Hematopoietic multipotent progenitor cell treated with erythropoietin and hydrocortisone succinate and interleukin-3 and kit ligand, for 6 days (in vitro differentiated cells): Measurements from ENCODE around the gene TPH1.
"Not testable (repeated sequence)": the region's sequence is repeated elsewhere in the genome, so short reads cannot be mapped to it uniquely, and the experiment has no call there.

ENCODE experiments used
- DNase-seq: peaks from one replicate; pipeline ENCODE4 v3.0.0-alpha.2; 2015

TPH1 gene

DNA sequence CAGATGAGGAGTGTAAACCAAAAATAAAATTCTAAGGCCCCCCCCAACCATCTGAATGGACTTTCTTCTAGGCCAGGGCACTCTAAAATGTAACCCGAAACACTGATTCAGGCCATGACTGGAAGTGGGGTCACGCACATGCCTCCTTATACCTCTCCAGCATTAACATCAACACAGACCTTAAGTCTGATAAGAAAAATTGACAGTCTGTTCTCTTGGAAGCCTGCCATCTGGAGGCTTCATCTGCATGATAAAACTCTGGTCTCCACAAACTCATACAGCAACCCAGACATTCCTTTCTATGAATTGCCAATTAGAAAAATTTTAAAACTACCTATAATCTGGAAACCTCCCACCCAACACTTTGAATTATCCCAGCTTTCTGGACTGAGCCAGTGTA is 29.3 kb downstream of the TPH1 start:
- peak; percentile 94 for DNase-seq

DNA sequence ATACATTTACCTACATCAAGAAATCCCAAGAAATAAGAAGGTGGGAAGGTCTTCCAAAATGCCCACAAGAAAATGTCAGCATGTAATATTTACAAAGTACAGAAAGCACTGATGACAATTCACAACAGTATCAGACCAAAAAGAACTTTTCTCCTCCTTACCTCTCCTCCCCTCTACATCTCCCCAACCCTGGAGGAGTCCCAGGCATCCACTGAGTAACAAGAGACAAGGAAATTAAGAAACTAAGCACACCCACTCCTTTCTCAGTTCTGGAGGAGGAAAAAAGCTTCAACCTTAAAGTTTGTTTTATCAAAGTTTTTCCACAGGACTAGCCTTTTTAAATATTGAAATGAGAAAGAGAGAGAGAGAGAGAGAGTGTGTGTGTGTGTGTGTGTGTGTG is 31.2 kb downstream of the TPH1 start:
- no peak for DNase-seq

DNA sequence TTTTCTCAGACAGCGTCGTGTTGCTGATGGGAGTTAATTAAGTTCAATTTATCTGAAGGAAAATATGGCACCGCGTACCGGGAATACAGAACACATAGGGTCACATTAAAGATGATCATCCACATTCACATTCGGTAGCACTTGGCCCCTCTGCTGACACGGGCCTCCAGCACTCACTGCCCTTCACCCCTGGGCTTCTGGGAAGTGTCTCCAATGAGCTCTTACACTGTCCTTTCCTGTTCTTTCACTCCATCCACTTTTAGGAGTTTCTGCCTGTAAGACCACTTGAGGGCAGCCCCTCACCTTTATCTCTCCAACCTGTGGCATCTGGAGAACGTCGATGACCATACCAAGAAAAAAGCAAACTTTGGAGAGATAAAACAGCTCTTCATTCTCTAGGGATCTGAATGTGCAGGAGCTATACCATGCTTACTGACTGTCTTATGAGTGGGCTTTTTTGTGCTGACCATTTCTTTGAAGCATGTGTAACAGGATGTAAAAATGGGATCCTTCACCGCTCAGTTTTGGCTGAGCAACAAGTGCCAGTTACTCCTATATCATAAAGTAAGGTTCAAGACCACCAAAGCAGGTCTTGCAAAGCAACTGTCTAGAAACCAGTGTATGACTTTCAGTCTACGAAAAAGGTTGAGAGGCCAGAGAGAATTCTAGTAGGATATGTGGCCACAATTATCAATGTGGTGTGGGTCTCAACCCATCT is 32.1 kb downstream of the TPH1 start:
- DNase-seq = peak; percentile 22

DNA sequence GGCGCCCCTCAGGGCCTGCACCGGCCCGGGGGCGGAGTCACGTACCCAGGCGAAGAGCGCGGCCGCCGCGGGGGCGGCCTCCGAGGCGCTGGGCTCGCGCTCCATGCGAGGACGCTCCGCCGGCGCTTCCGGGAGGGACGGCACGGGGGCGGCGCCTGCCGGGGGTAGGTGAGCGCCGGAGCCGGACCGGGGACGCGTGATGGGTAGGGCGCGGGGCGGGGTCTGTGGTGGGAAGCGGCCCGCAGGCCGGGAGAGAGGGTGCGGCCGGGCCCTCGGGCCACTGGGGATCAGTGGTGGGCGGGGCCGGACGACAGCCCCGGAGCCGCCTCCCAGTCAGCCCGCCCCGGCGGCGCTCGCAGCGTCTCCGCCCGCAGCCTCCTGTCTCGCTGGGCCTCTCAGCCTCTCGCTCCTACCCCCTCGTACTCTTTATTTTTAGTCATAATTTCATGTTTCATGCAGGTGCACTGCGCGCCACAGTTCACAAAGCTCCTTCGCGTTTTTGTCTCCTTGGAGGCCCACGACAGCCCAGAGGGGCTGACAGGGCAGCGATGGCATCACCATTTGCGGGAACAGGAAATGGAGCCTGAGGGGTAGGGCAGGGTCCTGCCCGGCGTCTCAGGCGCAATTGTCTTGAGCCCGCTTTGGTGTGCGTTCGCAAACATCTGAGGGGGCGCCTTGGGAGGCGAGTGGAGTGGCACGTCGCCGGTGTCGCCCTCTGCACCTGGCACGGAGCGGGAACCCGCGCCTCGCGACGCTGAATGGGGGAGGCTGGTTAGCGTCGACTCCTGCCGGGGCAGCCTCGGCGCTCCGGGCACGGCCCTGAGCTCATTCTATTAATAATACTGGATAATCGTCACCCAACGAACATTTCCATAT is 32.9 kb downstream of the TPH1 start, which contains the start of gene SERGEF:
SERGEF (minus strand) TSS at position 142 of the 876 bp plus-strand sequence; CDS start at position 105, 37 bp downstream.
- DNase-seq = peak; percentile 96

DNA sequence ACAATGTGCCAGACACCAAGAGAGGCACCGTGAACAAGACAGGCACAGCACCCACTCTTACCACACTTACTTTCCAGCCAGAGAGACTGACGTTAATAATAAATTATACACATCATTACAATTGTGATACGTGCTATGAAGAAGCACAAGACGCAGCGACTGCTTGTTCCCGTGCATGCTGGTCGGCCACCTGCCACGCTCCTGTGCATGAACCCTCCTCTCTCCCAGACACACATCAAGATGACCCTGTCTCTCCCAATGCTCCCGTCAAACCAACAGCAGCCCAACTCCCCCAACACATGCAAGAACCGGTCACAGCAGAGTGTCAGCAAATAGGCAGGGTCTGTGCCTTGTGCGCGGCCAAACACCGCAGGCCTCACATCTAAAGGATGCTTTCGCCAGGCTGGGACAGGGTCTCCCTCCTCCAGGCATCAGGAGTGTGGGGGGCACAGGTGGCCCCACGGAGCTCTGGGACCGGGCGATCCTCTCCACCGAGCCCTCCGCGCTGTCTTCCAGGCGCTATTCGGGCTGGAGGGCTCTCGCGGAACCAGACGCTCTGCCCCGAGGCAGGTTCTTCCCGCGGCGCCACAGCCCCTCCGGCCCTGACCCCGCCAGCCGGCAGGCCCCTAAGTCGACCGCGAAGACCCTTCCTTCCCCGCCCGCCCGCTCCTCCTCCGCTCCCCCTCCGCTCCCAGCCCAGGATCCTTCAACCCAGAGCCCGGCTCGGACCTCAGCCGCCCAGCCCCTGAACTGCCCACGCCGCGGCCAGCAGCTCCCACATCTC is 33.8 kb downstream of the TPH1 start:
- peak; percentile 43 for DNase-seq

- no peak for DNase-seq
Measured at GRCh38 chr11:18011633-18012032, 34.4 kb downstream of the TPH1 start.

GRCh38 chr11:18010977-18011586 is 35.0 kb downstream of the TPH1 start:
- DNase-seq = peak; percentile 49

DNA sequence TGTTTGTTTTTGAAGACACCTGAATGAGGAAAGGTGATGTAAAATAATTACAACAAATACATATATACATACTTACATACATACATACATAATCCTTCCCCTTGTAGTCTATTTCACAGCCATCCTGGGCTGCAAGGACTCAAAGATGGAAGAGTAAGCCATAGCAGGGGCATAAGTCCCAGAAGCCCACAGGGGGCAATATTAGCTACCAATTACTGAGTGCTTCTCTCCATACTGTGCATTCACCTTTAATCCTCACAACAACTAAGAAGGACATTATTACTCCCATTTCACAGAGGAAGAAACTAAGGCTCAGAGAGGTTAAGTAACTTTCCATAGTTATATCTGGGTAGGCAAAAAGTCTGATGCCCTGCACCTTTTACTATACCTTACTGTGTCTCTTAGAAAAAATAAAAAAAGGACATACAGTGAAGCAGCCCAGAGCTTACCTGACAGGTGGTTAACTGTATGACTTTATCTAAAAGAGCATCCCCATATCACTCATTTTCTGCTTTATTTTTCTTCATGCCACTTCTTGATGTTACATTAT is 35.9 kb downstream of the TPH1 start:
- peak; percentile 60 for DNase-seq

GRCh38 chr11:18005376-18006129 is 40.5 kb downstream of the TPH1 start:
- DNase-seq = no peak

- no peak for DNase-seq
Measured at GRCh38 chr11:18001191-18001590, 44.9 kb downstream of the TPH1 start.

- DNase-seq = no peak
Measured at GRCh38 chr11:18000760-18001159, 45.3 kb downstream of the TPH1 start.

DNA sequence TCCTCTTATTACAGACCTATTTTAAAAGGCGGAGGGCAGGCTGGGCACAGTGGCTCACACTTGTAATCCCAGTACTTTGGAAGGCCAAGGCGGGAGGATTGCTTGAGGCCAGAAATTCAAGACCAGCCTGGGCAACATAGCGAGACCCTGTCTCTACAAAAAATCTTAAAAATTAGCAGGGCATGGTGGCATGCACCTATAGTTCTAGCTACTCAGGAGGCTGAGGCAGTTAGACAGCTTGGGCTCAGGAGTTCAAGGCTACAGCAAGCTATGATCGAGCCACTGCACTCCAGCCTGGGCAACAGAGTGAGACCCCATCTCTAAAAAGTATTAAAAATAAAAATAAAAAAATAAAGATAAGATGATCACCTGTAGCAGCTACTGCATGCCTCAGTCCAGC is 45.9 kb downstream of the TPH1 start:
- DNase-seq = not testable (repeated sequence)
